Measurements from ENCODE around the gene ADAMTS2.

ADAMTS2 gene

DNA sequence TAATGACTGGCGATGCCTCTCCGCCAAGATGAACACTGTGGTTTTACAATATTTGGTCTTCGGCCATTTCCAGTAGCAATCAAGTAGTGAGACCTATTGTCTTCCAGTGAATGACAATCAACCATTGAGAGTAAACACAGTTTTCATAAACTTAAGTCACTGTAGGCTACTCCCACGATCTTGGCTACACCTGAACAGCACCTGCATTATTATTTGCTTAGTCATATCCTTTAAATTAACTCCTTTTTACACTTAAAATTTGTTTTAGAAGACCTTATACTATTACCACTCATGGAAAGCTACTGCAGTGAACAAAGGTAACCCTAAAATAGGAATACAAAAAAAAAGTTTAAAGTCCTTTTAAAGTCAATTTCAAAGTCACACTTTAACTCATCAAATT is 226.9 kb downstream of the ADAMTS2 start:
- no peak for DNase-seq (ENCODE audit: extremely low read depth, low read depth)
- no peak overlapping the region for H3K4me3 ChIP-seq (replicated peaks; ENCODE audit: low read depth, low read length)
- TF ChIP-seq, protein P1, sequence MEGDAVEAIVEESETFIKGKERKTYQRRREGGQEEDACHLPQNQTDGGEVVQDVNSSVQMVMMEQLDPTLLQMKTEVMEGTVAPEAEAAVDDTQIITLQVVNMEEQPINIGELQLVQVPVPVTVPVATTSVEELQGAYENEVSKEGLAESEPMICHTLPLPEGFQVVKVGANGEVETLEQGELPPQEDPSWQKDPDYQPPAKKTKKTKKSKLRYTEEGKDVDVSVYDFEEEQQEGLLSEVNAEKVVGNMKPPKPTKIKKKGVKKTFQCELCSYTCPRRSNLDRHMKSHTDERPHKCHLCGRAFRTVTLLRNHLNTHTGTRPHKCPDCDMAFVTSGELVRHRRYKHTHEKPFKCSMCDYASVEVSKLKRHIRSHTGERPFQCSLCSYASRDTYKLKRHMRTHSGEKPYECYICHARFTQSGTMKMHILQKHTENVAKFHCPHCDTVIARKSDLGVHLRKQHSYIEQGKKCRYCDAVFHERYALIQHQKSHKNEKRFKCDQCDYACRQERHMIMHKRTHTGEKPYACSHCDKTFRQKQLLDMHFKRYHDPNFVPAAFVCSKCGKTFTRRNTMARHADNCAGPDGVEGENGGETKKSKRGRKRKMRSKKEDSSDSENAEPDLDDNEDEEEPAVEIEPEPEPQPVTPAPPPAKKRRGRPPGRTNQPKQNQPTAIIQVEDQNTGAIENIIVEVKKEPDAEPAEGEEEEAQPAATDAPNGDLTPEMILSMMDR (IDR thresholded peaks at IDR 0.05; ENCODE audit: low read depth, low read length, missing control alignments) = no peak

DNA sequence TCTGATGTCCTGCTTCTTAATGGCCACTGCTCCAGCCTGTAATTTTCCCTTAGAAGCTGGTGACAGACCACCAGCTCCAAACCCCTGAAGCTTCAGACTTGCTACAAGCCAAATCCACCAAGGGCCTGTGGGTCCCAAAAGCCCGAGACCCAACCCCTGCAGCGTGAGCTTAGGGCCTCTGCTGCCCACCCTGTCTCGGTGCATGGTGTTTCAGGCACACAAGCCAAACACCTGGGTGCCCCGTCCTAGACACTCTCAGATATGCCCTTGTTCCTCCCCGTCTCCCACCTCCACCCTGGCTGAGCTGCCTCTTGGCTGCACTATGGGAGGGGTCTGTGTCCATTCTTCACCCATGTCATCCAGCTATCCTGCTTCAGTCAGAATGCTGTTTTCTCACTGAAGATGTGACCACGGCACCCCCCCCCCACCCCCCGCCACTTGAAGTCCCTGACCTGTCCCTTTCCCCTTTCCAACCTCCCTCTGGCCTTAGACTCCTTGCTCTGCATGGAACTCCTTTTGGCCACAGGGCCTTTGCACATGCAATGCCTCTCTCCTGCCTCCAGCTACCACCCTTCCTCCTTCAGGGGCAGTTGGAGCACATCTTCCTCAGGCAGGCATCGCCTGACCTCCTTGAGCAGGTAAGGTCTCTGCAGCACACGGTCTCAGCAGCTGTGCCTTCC is 229.3 kb downstream of the ADAMTS2 start:
- TF ChIP-seq, protein P1 (IDR thresholded peaks at IDR 0.05; ENCODE audit: low read depth, low read length, missing control alignments) = no peak
- H3K4me3 ChIP-seq (replicated peaks; ENCODE audit: low read depth, low read length) = no peak overlapping the region
- no peak for DNase-seq (ENCODE audit: extremely low read depth, low read depth)

DNA sequence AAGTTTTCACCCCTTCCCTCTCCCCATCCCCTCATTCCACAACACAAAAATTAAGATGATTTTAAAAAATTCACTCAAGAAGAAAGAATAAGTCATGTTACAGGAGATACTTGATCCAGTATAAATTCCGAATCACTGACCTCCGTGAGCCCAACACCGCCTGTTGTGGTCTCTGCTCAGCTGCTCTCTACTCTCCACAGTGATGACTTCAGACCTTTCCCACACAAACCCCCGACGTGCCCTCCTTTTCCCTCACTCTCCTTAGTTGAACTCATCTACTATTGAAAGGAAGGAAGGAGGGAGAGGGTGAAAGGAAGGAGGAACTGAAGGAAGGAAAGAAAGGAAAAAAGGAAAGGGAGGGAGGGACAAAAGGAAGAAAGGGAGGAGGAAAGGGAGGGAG is 230.0 kb downstream of the ADAMTS2 start:
- DNase-seq (ENCODE audit: extremely low read depth, low read depth) = no peak
- TF ChIP-seq, protein P1 (IDR thresholded peaks at IDR 0.05; ENCODE audit: low read depth, low read length, missing control alignments) = no peak
- no peak overlapping the region for H3K4me3 ChIP-seq (replicated peaks; ENCODE audit: low read depth, low read length)

DNA sequence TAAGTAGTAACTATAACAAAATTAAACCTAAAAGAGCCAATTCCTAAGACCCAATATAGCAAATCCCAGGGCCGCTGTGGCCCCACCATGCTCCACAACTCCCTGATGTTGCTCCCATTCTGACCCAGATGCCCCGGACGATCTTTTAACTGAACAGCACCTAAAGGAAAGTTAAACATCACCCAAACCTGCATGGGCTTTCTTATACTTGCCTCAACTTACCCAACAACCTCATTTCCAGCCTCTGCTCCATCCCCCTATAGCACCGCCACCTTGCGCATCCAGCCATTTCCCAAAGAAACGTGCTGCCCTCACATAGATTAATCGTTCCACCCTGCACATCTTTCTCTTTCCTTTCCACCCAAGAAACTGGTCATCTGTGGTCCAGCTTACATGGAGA is 230.5 kb downstream of the ADAMTS2 start:
- H3K4me3 ChIP-seq (replicated peaks; ENCODE audit: low read depth, low read length) = no peak overlapping the region
- TF ChIP-seq, protein P1 (IDR thresholded peaks at IDR 0.05; ENCODE audit: low read depth, low read length, missing control alignments) = no peak
- DNase-seq (ENCODE audit: extremely low read depth, low read depth) = no peak

DNA sequence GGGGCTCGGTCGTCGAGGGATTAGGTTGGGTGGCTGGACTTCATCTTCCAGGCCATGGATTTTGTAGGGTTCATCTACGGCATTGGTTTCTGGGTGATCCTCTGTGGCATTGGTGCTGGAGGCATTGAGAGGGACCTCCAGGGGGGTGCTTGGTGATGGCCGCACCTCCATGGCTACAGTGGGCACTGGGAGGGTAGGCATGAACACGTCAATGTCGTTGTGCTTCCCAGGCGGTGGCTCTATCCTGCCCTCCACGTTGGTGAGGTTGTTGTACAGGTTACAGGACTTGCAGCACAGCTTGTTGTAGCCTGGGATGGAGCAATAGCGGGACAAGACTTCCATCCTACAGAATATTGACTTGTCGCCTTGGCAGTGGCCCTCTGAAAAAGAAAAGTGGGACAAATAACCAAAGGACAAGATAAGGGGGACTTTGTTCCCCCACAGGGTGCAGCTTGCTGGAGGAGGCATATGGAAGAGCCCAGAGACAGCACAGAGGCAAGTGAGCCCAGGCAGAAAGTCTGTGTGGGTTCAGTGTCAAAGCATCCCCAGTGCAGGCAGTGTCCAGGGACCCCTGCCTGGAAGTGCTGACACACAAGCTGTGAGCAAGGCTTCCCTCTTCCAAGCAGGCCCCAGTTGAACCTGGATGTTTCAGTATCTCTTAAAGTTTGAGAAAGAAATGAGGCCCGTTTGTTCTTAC is 231.2 kb downstream of the ADAMTS2 start:
- no peak for DNase-seq (ENCODE audit: extremely low read depth, low read depth)
- TF ChIP-seq, protein P1 (IDR thresholded peaks at IDR 0.05; ENCODE audit: low read depth, low read length, missing control alignments) = no peak
- no peak overlapping the region for H3K4me3 ChIP-seq (replicated peaks; ENCODE audit: low read depth, low read length)

DNA sequence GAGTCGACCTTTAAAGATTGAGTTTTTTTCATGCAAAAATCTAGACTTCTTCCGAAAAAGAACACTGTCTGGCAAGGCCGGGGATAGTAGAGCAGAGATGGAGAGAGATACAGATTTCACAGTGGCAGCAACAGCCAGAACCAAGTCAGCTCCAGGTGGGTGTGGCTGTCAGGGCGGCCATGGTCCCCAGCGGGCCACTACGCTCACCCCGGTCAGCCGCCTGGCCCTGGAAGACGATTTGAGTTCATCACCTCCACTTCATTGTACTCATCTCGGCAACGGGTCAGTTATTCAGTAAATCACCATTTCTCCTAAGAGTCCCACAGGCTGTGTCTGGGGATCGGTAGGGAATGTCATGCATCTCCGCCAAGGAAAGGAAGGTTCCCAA is 232.1 kb downstream of the ADAMTS2 start:
- TF ChIP-seq, protein P1 (IDR thresholded peaks at IDR 0.05; ENCODE audit: low read depth, low read length, missing control alignments) = no peak
- DNase-seq (ENCODE audit: extremely low read depth, low read depth) = no peak
- H3K4me3 ChIP-seq (replicated peaks; ENCODE audit: low read depth, low read length) = no peak overlapping the region
